Erythroblast (primary cell): ENCODE results near the gene CROCC2.

Source experiments
- GATA1 ChIP-seq: IDR thresholded peaks from 2 replicates; pipeline ENCODE4 v1.6.1; 2011; ENCODE audit warnings: low read depth, mild to moderate bottlenecking, control low read depth, low read length, moderate library complexity
- POLR2A ChIP-seq: IDR thresholded peaks from 2 replicates; pipeline ENCODE4 v1.6.1; 2011; ENCODE audit warnings: mild to moderate bottlenecking, low read length

DNA sequence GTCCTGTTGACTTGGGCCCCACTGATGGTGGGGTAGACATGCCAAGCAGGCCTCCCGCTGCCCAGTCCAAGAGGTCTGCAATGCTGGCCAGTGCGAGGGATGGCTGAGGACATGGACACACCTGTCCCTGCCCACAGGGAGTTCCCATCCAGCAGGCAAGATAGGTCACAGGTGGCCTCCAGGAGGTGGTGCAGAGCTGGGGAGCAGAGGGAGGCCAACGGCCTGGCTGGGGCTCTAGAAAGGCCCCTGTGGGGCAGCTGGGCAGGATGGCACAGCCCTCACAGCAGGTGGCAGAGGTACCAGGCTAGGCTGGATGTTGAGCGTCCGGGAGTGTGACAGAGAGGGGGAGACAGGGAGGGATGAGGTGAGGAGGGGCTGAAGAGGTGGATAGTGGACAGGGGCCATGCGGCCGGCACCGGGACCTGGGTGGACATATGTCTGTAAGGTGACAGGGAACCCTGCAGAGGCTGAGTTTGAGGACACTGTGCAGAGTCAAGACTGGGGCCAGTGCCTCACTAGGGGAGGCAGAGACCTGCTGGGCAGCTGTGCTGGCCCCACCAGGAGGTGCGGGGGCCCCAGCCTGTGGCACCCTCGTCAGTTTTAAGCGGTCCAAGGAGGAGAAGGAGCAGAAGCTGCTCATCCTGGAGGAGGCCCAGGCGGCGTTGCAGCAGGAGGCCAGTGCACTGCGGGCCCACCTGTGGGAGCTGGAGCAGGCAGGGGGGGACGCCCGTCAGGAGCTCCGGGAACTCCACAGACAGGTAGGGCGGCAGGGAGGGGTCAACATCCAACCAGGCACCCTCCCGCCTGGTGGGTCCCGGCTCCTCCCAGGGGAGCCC, 58.0 kb downstream of the CROCC2 start:
- TF ChIP-seq POLR2A (no peak), GATA1 (no peak)
